DND-41 (cell line): Measurements from ENCODE around the gene TXNRD1.

Experiments used
- EZH2 ChIP-seq: IDR thresholded peaks from 3 replicates; pipeline ENCODE4 v1.6.1; 2012; ENCODE audit warnings: borderline replicate concordance, low read depth, mild to moderate bottlenecking, moderate library complexity, low read length, inconsistent platforms; ENCODE audit not compliant: severe bottlenecking
- TF ChIP-seq, protein P1 (sequence below): IDR thresholded peaks from 2 replicates; pipeline ENCODE4 v1.5.1; 2012; ENCODE audit warnings: borderline replicate concordance, low read length, moderate library complexity, mild to moderate bottlenecking; ENCODE audit not compliant: poor library complexity, severe bottlenecking; ENCODE audit errors: extremely low read depth

GRCh38 chr12:104372721-104373335, 157.2 kb downstream of the TXNRD1 start:
- no peak for TF ChIP-seq EZH2
- TF ChIP-seq, protein P1, sequence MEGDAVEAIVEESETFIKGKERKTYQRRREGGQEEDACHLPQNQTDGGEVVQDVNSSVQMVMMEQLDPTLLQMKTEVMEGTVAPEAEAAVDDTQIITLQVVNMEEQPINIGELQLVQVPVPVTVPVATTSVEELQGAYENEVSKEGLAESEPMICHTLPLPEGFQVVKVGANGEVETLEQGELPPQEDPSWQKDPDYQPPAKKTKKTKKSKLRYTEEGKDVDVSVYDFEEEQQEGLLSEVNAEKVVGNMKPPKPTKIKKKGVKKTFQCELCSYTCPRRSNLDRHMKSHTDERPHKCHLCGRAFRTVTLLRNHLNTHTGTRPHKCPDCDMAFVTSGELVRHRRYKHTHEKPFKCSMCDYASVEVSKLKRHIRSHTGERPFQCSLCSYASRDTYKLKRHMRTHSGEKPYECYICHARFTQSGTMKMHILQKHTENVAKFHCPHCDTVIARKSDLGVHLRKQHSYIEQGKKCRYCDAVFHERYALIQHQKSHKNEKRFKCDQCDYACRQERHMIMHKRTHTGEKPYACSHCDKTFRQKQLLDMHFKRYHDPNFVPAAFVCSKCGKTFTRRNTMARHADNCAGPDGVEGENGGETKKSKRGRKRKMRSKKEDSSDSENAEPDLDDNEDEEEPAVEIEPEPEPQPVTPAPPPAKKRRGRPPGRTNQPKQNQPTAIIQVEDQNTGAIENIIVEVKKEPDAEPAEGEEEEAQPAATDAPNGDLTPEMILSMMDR: no peak
